Measurements from ENCODE around the gene HRC.

Gene HRC

GRCh38 chr19:49111218-49111998 lies 43.8 kb downstream of the HRC start:
- DNase-seq, result no peak

GRCh38 chr19:49110567-49110966 lies 44.6 kb downstream of the HRC start:
- DNase-seq, result no peak

- DNase-seq, result no peak
Measured at GRCh38 chr19:49109569-49110233, 45.5 kb downstream of the HRC start.

GRCh38 chr19:49109051-49109450 lies 46.1 kb downstream of the HRC start:
- no peak for DNase-seq

GRCh38 chr19:49107625-49108459 lies 47.4 kb downstream of the HRC start:
- DNase-seq, result no peak

GRCh38 chr19:49106648-49107135 lies 48.5 kb downstream of the HRC start:
- DNase-seq, result peak; percentile 40

- peak; percentile 90 for DNase-seq
Measured at GRCh38 chr19:49104229-49104864, 50.8 kb downstream of the HRC start.

GRCh38 chr19:49103331-49104085 lies 51.7 kb downstream of the HRC start:
- DNase-seq, result no peak

- no peak for DNase-seq
Measured at GRCh38 chr19:49102303-49102702, 52.9 kb downstream of the HRC start.

All from NCI-H1694 treated with DMSO at 0.1 percent for 48 hours (cell line).